Endothelial cell of umbilical vein (primary cell): ENCODE measurements around the gene SULT2B1. TPM values are rescaled to one million over a fixed set of nuclear protein-coding genes. Genes with fewer than 3 reads are reported as not detected.

Source experiments
- BruUV-seq: library from RNA; stranded (reverse); fragments of 400-500 nt; replicated peaks from 2 replicates; lab custom pipeline; 2021; lab: Mats Ljungman, UMichigan
- CTCF ChIA-PET: fragments of 300-600, 350-600 bp; sonication (Branson Sonifier 250); formaldehyde crosslinking; loops from one replicate; lab custom pipeline; 2021; ENCODE audit warnings: antibody characterized with exemption, inconsistent platforms; lab: Charles Lee
- POLR2A ChIA-PET: fragments of 300-600, 350-600 bp; sonication (Branson Sonifier 250); formaldehyde crosslinking; loops from one replicate; lab custom pipeline; 2021; ENCODE audit warnings: antibody characterized with exemption, inconsistent platforms; lab: Charles Lee
- DNase-seq: peaks from one replicate; pipeline ENCODE4 v3.0.0-alpha.2; 2011; ENCODE audit warnings: low read depth, low spot score
- FAIRE-seq: peaks from 2 replicates; lab custom pipeline; 2011; peaks lifted over from hg19 to GRCh38; lab: Jason Lieb, UNC
- H2AFZ ChIP-seq: 2 replicates; pipeline ENCODE4 v1.6.0; 2012; ENCODE audit warnings: low read depth, low read length, control low read depth, inconsistent platforms
- H3K27ac ChIP-seq: 2 replicates; pipeline ENCODE4 v1.5.1; 2011; ENCODE audit warnings: low read depth, mild to moderate bottlenecking, control low read depth, low read length, moderate library complexity; ENCODE audit not compliant: insufficient read depth
- H3K27me3 ChIP-seq, 2 experiments: 2 replicates each; pipeline versions ENCODE4 v1.6.0 to v1.6.1; 2011; ENCODE audit warnings: low read length in 2 of 2, mixed read lengths in 1 of 2; ENCODE audit not compliant: control insufficient read depth in 2 of 2, insufficient read depth in 2 of 2
- H3K36me3 ChIP-seq, 2 experiments: 2 replicates in 1 of 2; 3 replicates in 1 of 2; pipeline ENCODE4 v1.5.1; 2011; ENCODE audit warnings: low read length in 2 of 2, mild to moderate bottlenecking in 1 of 2, moderate library complexity in 1 of 2; ENCODE audit not compliant: control insufficient read depth in 2 of 2, insufficient read depth in 2 of 2; ENCODE audit errors: extremely low read depth in 1 of 2
- H3K4me1 ChIP-seq: 3 replicates; pipeline ENCODE4 v1.5.1; 2011; ENCODE audit warnings: mild to moderate bottlenecking, low read length; ENCODE audit not compliant: control insufficient read depth, insufficient read depth; ENCODE audit errors: extremely low read depth
- H3K4me2 ChIP-seq: 2 replicates; pipeline ENCODE4 v1.6.1; 2011; ENCODE audit warnings: low read length, control low read depth, mixed read lengths; ENCODE audit not compliant: insufficient read depth
- H3K4me3 ChIP-seq, 3 experiments: fragments of 200-600 bp in 1 of 3; sonication (generic), shearing (Covaris generic) in 1 of 3; replicated peaks in 1 of 3; 2 replicates each; pipeline ENCODE4 v1.5.1; 2011 to 2016; ENCODE audit warnings: control low read depth in 3 of 3, low read length in 3 of 3, mild to moderate bottlenecking in 2 of 3, inconsistent platforms in 1 of 3, low read depth in 1 of 3, moderate library complexity in 1 of 3; ENCODE audit not compliant: insufficient read depth in 1 of 3
- H3K79me2 ChIP-seq: 2 replicates; pipeline ENCODE4 v1.6.0; 2012; ENCODE audit warnings: low read length, inconsistent platforms; ENCODE audit not compliant: control insufficient read depth, insufficient read depth
- H3K9ac ChIP-seq: replicated peaks from 2 replicates; pipeline ENCODE3; 2011; ENCODE audit warnings: low read length, control low read depth; ENCODE audit not compliant: insufficient read depth; ENCODE audit errors: extremely low read depth
- H3K9me1 ChIP-seq: replicated peaks from 3 replicates; pipeline ENCODE4 v1.6.0; 2011; ENCODE audit warnings: mild to moderate bottlenecking, low read length; ENCODE audit not compliant: control insufficient read depth, insufficient read depth; ENCODE audit errors: extremely low read depth
- H3K9me3 ChIP-seq: replicated peaks from 2 replicates; pipeline ENCODE4 v1.5.1; 2012; ENCODE audit warnings: low read length, inconsistent platforms; ENCODE audit not compliant: control insufficient read depth, insufficient read depth
- H4K20me1 ChIP-seq: replicated peaks from 2 replicates; pipeline ENCODE3; 2011; ENCODE audit warnings: mild to moderate bottlenecking, low read length; ENCODE audit not compliant: control insufficient read depth, insufficient read depth; ENCODE audit errors: extremely low read depth
- CTCF ChIP-seq, 2 donors: IDR thresholded peaks; 1 replicate in 1 of 2; 2 replicates in 1 of 2; pipeline ENCODE4 v1.5.1; 2011; ENCODE audit warnings: low read length in 2 of 2, mild to moderate bottlenecking in 2 of 2, moderate library complexity in 2 of 2, control low read depth in 1 of 2, inconsistent platforms in 1 of 2, low read depth in 1 of 2; ENCODE audit not compliant: insufficient read depth in 1 of 2; ENCODE audit errors: extremely low read depth in 1 of 2
- EZH2 ChIP-seq: IDR thresholded peaks from 2 replicates; pipeline ENCODE4 v1.6.1; 2012; ENCODE audit warnings: borderline replicate concordance, low read depth, mild to moderate bottlenecking, moderate library complexity, low read length, inconsistent platforms; ENCODE audit not compliant: severe bottlenecking
- FOS ChIP-seq: IDR thresholded peaks from 2 replicates; pipeline ENCODE4 v1.6.1; 2011; ENCODE audit warnings: mild to moderate bottlenecking, low read length, moderate library complexity, borderline replicate concordance; ENCODE audit not compliant: insufficient read depth
- GATA2 ChIP-seq: IDR thresholded peaks from 2 replicates; pipeline ENCODE4 v1.7.0; 2011; ENCODE audit warnings: low read depth, mild to moderate bottlenecking, moderate library complexity, mixed read lengths, low read length; ENCODE audit not compliant: insufficient read length, insufficient read depth
- JUN ChIP-seq: IDR thresholded peaks from 2 replicates; pipeline ENCODE4 v1.6.1; 2011; ENCODE audit warnings: borderline replicate concordance, low read depth; ENCODE audit not compliant: insufficient read length, insufficient read depth
- MAX ChIP-seq: IDR thresholded peaks from 2 replicates; pipeline ENCODE4 v1.6.1; 2011; ENCODE audit not compliant: insufficient read depth, insufficient read length
- MYC ChIP-seq: IDR thresholded peaks from one replicate; pipeline ENCODE4 v1.6.1; 2011; ENCODE audit warnings: mild to moderate bottlenecking, low read depth, low read length
- POLR2A ChIP-seq: IDR thresholded peaks from 2 replicates; pipeline ENCODE4 v1.6.1; 2012; ENCODE audit warnings: low read depth, mild to moderate bottlenecking, control low read depth, low read length
- POLR2AphosphoS5 ChIP-seq: IDR thresholded peaks from 2 replicates; pipeline ENCODE4 v1.6.1; 2012; ENCODE audit warnings: low read depth, mild to moderate bottlenecking, control low read depth, low read length, moderate library complexity; ENCODE audit not compliant: insufficient read depth
- dilution Hi-C: fragments of 300-500 bp; cut with MboI; formaldehyde crosslinking; loops from one replicate; pipeline ENCODE4 v1.15.0; 2019; ENCODE audit warnings: low sequenced_read_pairs; ENCODE audit not compliant: extremely low pct_ligation_motif_present
- intact Hi-C: fragments of 100-400 bp; cut with micrococcal nuclease; formaldehyde crosslinking; loops from one replicate; pipeline ENCODE4 v1.10.0; 2022
- polyA plus RNA-seq, 4 experiments: library from polyadenylated mRNA; depleted of rRNA in 3 of 4; stranded (reverse) in 3 of 4; unstranded in 1 of 4; fragments of >200 nt; gene quantifications; 2 replicates each; pipeline versions ENCODE4 v1.2.1 to v1.2.3, GENCODE V29; 2011 to 2012; ENCODE audit warnings: missing spikeins in 1 of 4
- total RNA-seq: library from RNA; stranded (reverse); gene quantifications from 2 replicates; pipeline ENCODE4 v1.2.3, GENCODE V29; 2021

SULT2B1 gene
- total and polyA plus RNA-seq, 2 donors (not counting 3 experiments of a cell fraction or from before 2014, with no cell fraction given): not detected

- FAIRE-seq (no peak), DNase-seq (no peak)
- H3K4me2 ChIP-seq: no peak overlapping the region
- no peak overlapping the region for H2AFZ ChIP-seq
- dilution Hi-C loops: no loop called here
- H3K79me2 ChIP-seq: no peaks in the 10 kb centered on the region
- ChIA-PET POLR2A (no interaction called here), CTCF (interaction anchor here (0.7 to 6.6 kb wide), 4 partner anchors 12 to 66 kb away, joined by 3 to 38 read pairs (median 3); no protein-coding TSS in a partner anchor)
- H3K4me3 ChIP-seq: no peak overlapping the region
- H3K9ac ChIP-seq: no peak overlapping the region
- H4K20me1 ChIP-seq: no peaks in the 10 kb centered on the region
- H3K36me3 ChIP-seq: no peaks in the 10 kb centered on the region
- peaks cover 2% of the 10 kb centered on the region for H3K4me1 ChIP-seq
- no TSS peak for BruUV-seq
- TF ChIP-seq MAX (no peak), GATA2 (no peak), POLR2A (no peak), POLR2AphosphoS5 (no peak), CTCF (IDR thresholded peaks at IDR 0.05; ENCODE audit: extremely low read depth in 1 of 2, insufficient read depth in 1 of 2, low read depth in 1 of 2, low read length in 2 of 2) (no peak), FOS (no peak), JUN (no peak), MYC (no peak), EZH2 (no peak)
- H3K9me3 ChIP-seq: no peaks in the 10 kb centered on the region
- H3K9me1 ChIP-seq: no peaks in the 10 kb centered on the region
- H3K27me3 ChIP-seq: no peaks in the 10 kb centered on the region
- no peak overlapping the region for H3K27ac ChIP-seq
- intact Hi-C loops: loop anchor here (5.0 kb wide), 1 partner anchor 404 kb away; no protein-coding TSS in a partner anchor
Measured at GRCh38 chr19:48571378-48572162, 19.6 kb downstream of the SULT2B1 start.
